HepG2 (cell line): Measurements from ENCODE around the gene BPI. TPM values are rescaled to one million over a fixed set of nuclear protein-coding genes. Genes with fewer than 3 reads are reported as not detected.

ENCODE experiments used
- BCL3 ChIP-seq: sonication (generic); formaldehyde crosslinking; IDR thresholded peaks from 2 replicates; pipeline ENCODE4 v1.5.1; 2020; ENCODE audit warnings: mild to moderate bottlenecking, missing genetic modification reagents, moderate library complexity
- FOXC1 ChIP-seq: sonication (generic); formaldehyde crosslinking; IDR thresholded peaks from 2 replicates; pipeline ENCODE4 v1.8.0; 2022; ENCODE audit warnings: mild to moderate bottlenecking, missing genetic modification reagents, borderline replicate concordance
- HOMEZ ChIP-seq: IDR thresholded peaks from 2 replicates; pipeline ENCODE4 v1.6.1; 2016; ENCODE audit warnings: low read depth
- KDM3A ChIP-seq: IDR thresholded peaks from 2 replicates; pipeline ENCODE4 v1.6.1; 2018; ENCODE audit warnings: low read depth, missing compliant biosample characterization
- KIAA2018 ChIP-seq: sonication (generic); formaldehyde crosslinking; IDR thresholded peaks from 2 replicates; pipeline ENCODE4 v1.5.0; 2020; ENCODE audit warnings: mild to moderate bottlenecking, missing genetic modification reagents, borderline replicate concordance
- NR0B2 ChIP-seq: sonication (generic); formaldehyde crosslinking; IDR thresholded peaks from 2 replicates; pipeline ENCODE4 v1.4.0; 2020; ENCODE audit warnings: mild to moderate bottlenecking, missing genetic modification reagents
- PAWR ChIP-seq: sonication (generic); formaldehyde crosslinking; IDR thresholded peaks from 2 replicates; pipeline ENCODE4 v1.4.0; 2020; ENCODE audit warnings: missing genetic modification reagents, mild to moderate bottlenecking, borderline replicate concordance
- PCBP1 ChIP-seq: fragments of 200-400 bp; formaldehyde crosslinking; IDR thresholded peaks from 2 replicates; pipeline ENCODE4 v1.6.1; 2017; ENCODE audit warnings: mild to moderate bottlenecking, low read depth, low read length, borderline replicate concordance
- POLR2AphosphoS2 ChIP-seq: IDR thresholded peaks from 2 replicates; pipeline ENCODE4 v1.6.1; 2011; ENCODE audit warnings: low read depth, low read length, improper control_type of control experiment
- SP4 ChIP-seq: sonication (generic); formaldehyde crosslinking; IDR thresholded peaks from 2 replicates; pipeline ENCODE4 v1.8.1; 2023; ENCODE audit warnings: mild to moderate bottlenecking, missing genetic modification reagents
- ZNF354B ChIP-seq: sonication (generic); formaldehyde crosslinking; IDR thresholded peaks from 2 replicates; pipeline ENCODE4 v1.8.0; 2022; ENCODE audit warnings: mild to moderate bottlenecking, missing genetic modification reagents
- ZNF589 ChIP-seq: sonication (generic); formaldehyde crosslinking; conservative IDR thresholded peaks from 2 replicates; pipeline ENCODE4 v1.8.0; 2022; ENCODE audit warnings: mild to moderate bottlenecking, moderate library complexity, missing genetic modification reagents
- ZNF672 ChIP-seq: sonication (generic); formaldehyde crosslinking; IDR thresholded peaks from 2 replicates; pipeline ENCODE4 v1.8.1; 2022; ENCODE audit warnings: missing genetic modification reagents
- ZUFSP ChIP-seq: sonication (generic); formaldehyde crosslinking; IDR thresholded peaks from 2 replicates; pipeline ENCODE4 v1.9.0; 2021; ENCODE audit warnings: missing genetic modification reagents, mild to moderate bottlenecking, borderline replicate concordance
- polyA plus RNA-seq, 8 experiments: library from polyadenylated mRNA; depleted of rRNA in 3 of 8; stranded (reverse) in 7 of 8; unstranded in 1 of 8; fragments of >200 nt; fragmentation: Illumina TruSeq in 4 of 8; extraction: Trizol in 4 of 8; gene quantifications; 2 replicates each; pipeline versions ENCODE4 v1.2.1 to v1.2.3, GENCODE V29; 2011 to 2016; ENCODE audit warnings: low read depth in 4 of 8, missing spikeins in 1 of 8, mixed read lengths in 1 of 8; ENCODE audit not compliant: insufficient read depth in 1 of 8
- total RNA-seq, 5 experiments: library from RNA; depleted of rRNA; stranded (reverse); fragments of >200 nt; fragmentation: Illumina TruSeq; extraction: Trizol; gene quantifications; 2 replicates each; pipeline ENCODE4 v1.2.3, GENCODE V29; 2016; ENCODE audit warnings: low read depth in 1 of 5

Gene BPI
- total and polyA plus RNA-seq, 2 of the 13 experiments (the other 11 are each of a cell fraction or from before 2014, with no cell fraction given) = not detected

- TF ChIP-seq HOMEZ (CRISPR knock-in tag) (peak; percentile 13; the same call in 1 of the 2 replicates), ZNF672 (CRISPR knock-in tag) (no peak), PAWR (CRISPR knock-in tag) (no peak), NR0B2 (CRISPR knock-in tag) (no peak; the same call in 1 of the 2 replicates), ZUFSP (CRISPR knock-in tag) (no peak), KIAA2018 (no peak), FOXC1 (CRISPR knock-in tag) (peak; percentile 79; the same call in 1 of the 2 replicates), POLR2AphosphoS2 (no peak), BCL3 (peak; percentile 94), ZNF589 (CRISPR knock-in tag) (no peak), PCBP1 (no peak), KDM3A (CRISPR knock-in tag) (peak; percentile 78; the same call in 1 of the 2 replicates), SP4 (CRISPR knock-in tag) (no peak; the same call in 1 of the 2 replicates), ZNF354B (CRISPR knock-in tag) (peak; percentile 88; the same call in 1 of the 2 replicates)
These were observed 39.6 kb downstream of the BPI start (continued) for GRCh38 chr20:38343311-38344106.
